Suprapubic skin (tissue), 4 donors: ENCODE results near the gene SEMA5B. TPM values are rescaled to one million over a fixed set of nuclear protein-coding genes. Genes with fewer than 3 reads are reported as not detected.

Experiments used
- DNase-seq, 2 donors: peaks; one replicate each; pipeline ENCODE4 v3.0.0-alpha.2; 2019; ENCODE audit warnings: low spot score in 2 of 2
- H3K27ac ChIP-seq: fragments of 200-600 bp; sonication (generic); one replicate; pipeline ENCODE4 v1.5.1; 2019
- H3K27me3 ChIP-seq: fragments of 200-600 bp; sonication (generic); one replicate; pipeline ENCODE4 v1.5.1; 2019
- H3K36me3 ChIP-seq: fragments of 200-600 bp; sonication (generic); one replicate; pipeline ENCODE4 v1.5.1; 2019
- H3K4me1 ChIP-seq: fragments of 200-600 bp; sonication (generic); one replicate; pipeline ENCODE4 v1.5.1; 2019
- H3K4me3 ChIP-seq: fragments of 200-600 bp; sonication (generic); one replicate; pipeline ENCODE4 v1.5.1; 2019; ENCODE audit warnings: mild to moderate bottlenecking
- H3K9me3 ChIP-seq: fragments of 200-600 bp; sonication (generic); one replicate; pipeline ENCODE4 v1.5.1; 2019
- CTCF ChIP-seq, 2 donors: fragments of 200-600 bp in 1 of 2; fragments of 450-650 bp in 1 of 2; sonication (generic) in 1 of 2; IDR thresholded peaks; one replicate each; pipeline ENCODE4 v1.5.1; 2016 to 2019; ENCODE audit warnings: antibody characterized with exemption in 2 of 2, mild to moderate bottlenecking in 1 of 2, moderate library complexity in 1 of 2
- EP300 ChIP-seq: sonication (generic); formaldehyde crosslinking; IDR thresholded peaks from one replicate; pipeline ENCODE4 v1.6.1; 2017; ENCODE audit warnings: antibody characterized with exemption
- POLR2A ChIP-seq, 2 donors: fragments of 450-650 bp; IDR thresholded peaks; one replicate each; pipeline ENCODE4 v1.6.1; 2017; ENCODE audit warnings: antibody characterized with exemption in 2 of 2, mild to moderate bottlenecking in 2 of 2, moderate library complexity in 2 of 2
- POLR2AphosphoS5 ChIP-seq, 3 donors: sonication (generic); formaldehyde crosslinking; IDR thresholded peaks; one replicate each; pipeline ENCODE4 v1.6.1; 2017; ENCODE audit warnings: antibody characterized with exemption in 3 of 3
- WGBS: methylation state at CpG from one replicate; pipeline ENCODE4 v1.1.5; 2018; 5-methylcytosine and 5-hydroxymethylcytosine counted together
- total RNA-seq, 4 donors: library from RNA; depleted of rRNA; stranded (reverse); fragments of >200 nt; gene quantifications; one replicate each; pipeline ENCODE4 v1.1.0, GENCODE V29; 2016

Gene SEMA5B
- total RNA-seq, 4 donors from 2014 or later, result 1.4 to 2.0 (median 1.8) TPM; not detected in 1

- no peaks in the 10 kb centered on the region for H3K36me3 ChIP-seq
- 84% methylated on average over 4 of the region's 4 CpGs for WGBS
- H3K4me1 ChIP-seq, result peaks cover 17% of the 10 kb centered on the region
- no peaks in the 10 kb centered on the region for H3K9me3 ChIP-seq
- DNase-seq, result no peak
- H3K27me3 ChIP-seq, result peaks cover 4% of the 10 kb centered on the region
- H3K4me3 ChIP-seq, result no peak overlapping the region
- no peak overlapping the region for H3K27ac ChIP-seq
- TF ChIP-seq POLR2A (IDR thresholded peaks at IDR 0.05) (no peak), EP300 (no peak), POLR2AphosphoS5 (IDR thresholded peaks at IDR 0.05) (no peak), CTCF (IDR thresholded peaks at IDR 0.05) (no peak)
Measured at GRCh38 chr3:123064506-123064905, 36.9 kb upstream of the SEMA5B start.

GRCh38 chr3:123063034-123063433 lies 35.5 kb upstream of the SEMA5B start:
- Histone ChIP-seq H3K4me3 (no peak overlapping the region), H3K36me3 (no peaks in the 10 kb centered on the region), H3K9me3 (no peaks in the 10 kb centered on the region), H3K4me1 (peaks cover 9% of the 10 kb centered on the region), H3K27ac (no peak overlapping the region), H3K27me3 (peaks cover 4% of the 10 kb centered on the region)
- no peak for DNase-seq
- TF ChIP-seq CTCF (IDR thresholded peaks at IDR 0.05) (no peak), POLR2A (IDR thresholded peaks at IDR 0.05) (no peak), POLR2AphosphoS5 (IDR thresholded peaks at IDR 0.05) (no peak), EP300 (no peak)
- WGBS, result 92% methylated on average over 6 of the region's 6 CpGs

- Histone ChIP-seq H3K4me1 (peaks cover 3% of the 10 kb centered on the region), H3K9me3 (no peaks in the 10 kb centered on the region), H3K27me3 (peaks cover 4% of the 10 kb centered on the region), H3K36me3 (no peaks in the 10 kb centered on the region), H3K4me3 (no peak overlapping the region), H3K27ac (no peak overlapping the region)
- DNase-seq, result no peak
- TF ChIP-seq POLR2AphosphoS5 (IDR thresholded peaks at IDR 0.05), result no peak
- TF ChIP-seq EP300, result no peak
- no peak for TF ChIP-seq POLR2A (IDR thresholded peaks at IDR 0.05)
- no peak for TF ChIP-seq CTCF (IDR thresholded peaks at IDR 0.05)
- WGBS, result 80% methylated on average over 7 of the region's 7 CpGs
Measured at GRCh38 chr3:123061856-123062255, 34.3 kb upstream of the SEMA5B start.

DNA sequence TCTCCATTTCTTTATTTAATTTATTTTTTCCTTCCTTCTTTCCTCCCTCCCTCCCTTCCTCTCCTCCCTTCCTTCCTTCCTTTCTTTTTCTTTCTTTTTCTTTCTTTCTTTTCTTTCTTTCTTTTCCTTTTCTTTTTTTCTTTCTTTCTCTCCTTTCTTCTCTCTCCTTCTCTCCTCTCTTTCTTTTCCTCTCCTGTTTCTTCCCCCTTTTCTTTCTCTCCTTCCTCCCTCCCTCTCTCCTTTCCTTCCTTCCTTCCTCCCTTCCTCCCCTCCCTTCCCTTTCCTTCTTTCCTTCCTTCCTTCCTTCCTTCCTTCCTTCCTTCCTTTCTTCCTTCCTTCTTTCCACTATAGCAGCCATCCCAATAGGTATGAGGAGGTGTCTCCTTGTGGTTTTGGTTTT lies 32.5 kb upstream of the SEMA5B start:
- no peak overlapping the region for H3K27ac ChIP-seq
- DNase-seq, result no peak

GRCh38 chr3:123058505-123058904 lies 30.9 kb upstream of the SEMA5B start:
- Histone ChIP-seq H3K4me1 (no peaks in the 10 kb centered on the region), H3K27ac (no peak overlapping the region), H3K4me3 (no peak overlapping the region), H3K27me3 (peaks cover 4% of the 10 kb centered on the region), H3K36me3 (no peaks in the 10 kb centered on the region), H3K9me3 (no peaks in the 10 kb centered on the region)
- 100% methylated on average over 5 of the region's 5 CpGs for WGBS
- no peak for DNase-seq
- TF ChIP-seq CTCF (IDR thresholded peaks at IDR 0.05) (no peak), EP300 (no peak), POLR2AphosphoS5 (IDR thresholded peaks at IDR 0.05) (no peak), POLR2A (IDR thresholded peaks at IDR 0.05) (no peak)

More for the DNA sequence above, 32.5 kb upstream of the SEMA5B start:
- no peaks in the 10 kb centered on the region for H3K9me3 ChIP-seq
- no peaks in the 10 kb centered on the region for H3K36me3 ChIP-seq
- peaks cover 4% of the 10 kb centered on the region for H3K27me3 ChIP-seq
- no peaks in the 10 kb centered on the region for H3K4me1 ChIP-seq
- no peak for TF ChIP-seq POLR2AphosphoS5 (IDR thresholded peaks at IDR 0.05)
- no peak for TF ChIP-seq CTCF (IDR thresholded peaks at IDR 0.05)
- TF ChIP-seq POLR2A (IDR thresholded peaks at IDR 0.05), result no peak
- no peak for TF ChIP-seq EP300
- no peak overlapping the region for H3K4me3 ChIP-seq
